Muscle of leg (tissue), 11 donors: ENCODE measurements around the gene RGS12. TPM values are rescaled to one million over a fixed set of nuclear protein-coding genes. Genes with fewer than 3 reads are reported as not detected.
"Not testable (repeated sequence)": the region's sequence is repeated elsewhere in the genome, so short reads cannot be mapped to it uniquely, and the experiment has no call there.

Source experiments
- DNase-seq: peaks from one replicate; pipeline ENCODE4 v3.0.0; 2013
- H3K27ac ChIP-seq: one replicate; pipeline ENCODE4 v1.5.1; 2013; ENCODE audit warnings: mild to moderate bottlenecking, low read length, control low read depth
- H3K27me3 ChIP-seq: one replicate; pipeline ENCODE4 v1.6.1; 2013; ENCODE audit warnings: low read length; ENCODE audit not compliant: control insufficient read depth, insufficient read depth
- H3K36me3 ChIP-seq: one replicate; pipeline ENCODE4 v1.6.1; 2013; ENCODE audit warnings: low read length; ENCODE audit not compliant: control insufficient read depth, insufficient read depth
- H3K4me1 ChIP-seq: one replicate; pipeline ENCODE4 v1.6.1; 2013; ENCODE audit warnings: low read length; ENCODE audit not compliant: control insufficient read depth, insufficient read depth
- H3K4me3 ChIP-seq: one replicate; pipeline ENCODE4 v1.5.1; 2013; ENCODE audit warnings: low read length, control low read depth
- H3K9me3 ChIP-seq: replicated peaks from 2 replicates; pipeline ENCODE4 v1.6.1; 2013; ENCODE audit warnings: low read depth, low read length; ENCODE audit not compliant: control insufficient read depth
- WGBS: methylation state at CpG from one replicate; pipeline ENCODE4 v1.1.5; 2013; ENCODE audit warnings: missing lambda C conversion rate; ENCODE audit not compliant: insufficient coverage; 5-methylcytosine and 5-hydroxymethylcytosine counted together
- polyA plus RNA-seq, 8 donors: library from polyadenylated mRNA; unstranded; fragments of 120-200 nt; gene quantifications; one replicate each; pipeline versions ENCODE4 v1.2.1 to v1.2.3, GENCODE V29; 2013; ENCODE audit warnings: inconsistent platforms in 1 of 8, low replicate concordance in 1 of 8; ENCODE audit not compliant: insufficient read length in 8 of 8, insufficient read depth in 1 of 8
- total RNA-seq: library from RNA; stranded (reverse); fragments of 120-200 nt; gene quantifications from one replicate; pipeline ENCODE4 v1.2.4, GENCODE V29; 2013

Gene RGS12
- total and polyA plus RNA-seq, 9 donors, result 25.2 to 49.2 (median 34.6) TPM

DNA sequence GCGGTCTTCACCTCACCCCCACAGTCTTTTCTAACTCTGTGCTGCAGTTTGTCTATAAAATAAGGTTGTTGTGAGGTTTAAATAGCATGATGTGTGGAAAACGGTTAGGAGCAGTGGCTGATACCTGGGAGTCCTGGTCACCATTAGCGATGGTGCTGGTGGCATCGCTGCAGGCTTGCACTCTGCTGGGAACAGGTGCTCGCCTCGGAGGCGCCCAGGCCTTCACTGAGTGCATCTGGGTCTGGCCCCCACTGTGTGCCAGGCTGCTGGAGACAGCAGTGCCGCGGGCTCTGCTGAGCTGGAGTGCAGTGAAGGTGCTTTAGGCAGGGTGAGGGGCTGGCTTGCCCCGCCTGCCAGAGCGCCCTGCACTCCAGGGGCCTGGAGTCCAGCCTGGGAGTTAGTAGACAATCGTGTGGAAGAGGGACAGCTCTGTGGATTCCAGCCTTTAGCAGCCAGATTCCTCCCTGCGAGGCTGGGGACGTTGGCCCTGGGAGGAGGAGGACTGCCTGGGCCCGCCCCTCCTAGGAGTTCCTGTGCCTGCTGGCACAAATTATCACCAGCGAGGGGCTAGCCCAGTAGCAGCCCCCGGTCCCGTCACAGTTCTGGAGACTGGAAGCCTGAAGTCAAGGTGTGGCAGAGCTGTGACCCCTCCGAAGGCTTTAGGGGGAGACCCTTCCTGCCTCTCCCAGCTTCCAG is 7.3 kb downstream of the RGS12 start:
- Histone ChIP-seq H3K36me3 (peaks cover 2% of the 10 kb centered on the region), H3K9me3 (no peaks in the 10 kb centered on the region), H3K4me1 (peaks cover 45% of the 10 kb centered on the region), H3K27me3 (no peaks in the 10 kb centered on the region), H3K27ac (no peak overlapping the region), H3K4me3 (no peak overlapping the region)
- WGBS, result 66% methylated on average over 17 of the region's 19 CpGs
- DNase-seq, result no peak

DNA sequence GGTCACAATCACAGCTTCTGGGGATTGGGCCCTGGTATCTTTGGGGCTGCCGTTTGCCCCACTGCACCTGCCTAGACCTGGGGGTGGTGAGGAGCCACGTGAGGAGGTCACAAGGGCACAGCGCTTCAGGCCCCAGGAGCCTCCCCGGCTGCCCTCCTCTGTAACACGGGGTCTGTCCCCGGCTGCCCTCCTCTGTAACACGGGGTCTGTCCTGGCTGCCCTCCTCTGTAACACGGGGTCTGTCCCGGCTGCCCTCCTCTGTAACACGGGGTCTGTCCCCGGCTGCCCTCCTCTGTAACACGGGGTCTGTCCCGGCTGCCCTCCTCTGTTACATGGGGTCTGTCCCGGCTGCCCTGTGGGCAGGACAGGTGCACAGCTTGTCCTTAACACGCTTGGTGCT is 8.1 kb downstream of the RGS12 start:
- H3K4me1 ChIP-seq, result peaks cover 53% of the 10 kb centered on the region
- WGBS, result 79% methylated on average over 14 of the region's 15 CpGs
- H3K36me3 ChIP-seq, H3K27me3 ChIP-seq, DNase-seq, H3K27ac ChIP-seq, H3K4me3 ChIP-seq, H3K9me3 ChIP-seq: not testable (repeated sequence)

DNA sequence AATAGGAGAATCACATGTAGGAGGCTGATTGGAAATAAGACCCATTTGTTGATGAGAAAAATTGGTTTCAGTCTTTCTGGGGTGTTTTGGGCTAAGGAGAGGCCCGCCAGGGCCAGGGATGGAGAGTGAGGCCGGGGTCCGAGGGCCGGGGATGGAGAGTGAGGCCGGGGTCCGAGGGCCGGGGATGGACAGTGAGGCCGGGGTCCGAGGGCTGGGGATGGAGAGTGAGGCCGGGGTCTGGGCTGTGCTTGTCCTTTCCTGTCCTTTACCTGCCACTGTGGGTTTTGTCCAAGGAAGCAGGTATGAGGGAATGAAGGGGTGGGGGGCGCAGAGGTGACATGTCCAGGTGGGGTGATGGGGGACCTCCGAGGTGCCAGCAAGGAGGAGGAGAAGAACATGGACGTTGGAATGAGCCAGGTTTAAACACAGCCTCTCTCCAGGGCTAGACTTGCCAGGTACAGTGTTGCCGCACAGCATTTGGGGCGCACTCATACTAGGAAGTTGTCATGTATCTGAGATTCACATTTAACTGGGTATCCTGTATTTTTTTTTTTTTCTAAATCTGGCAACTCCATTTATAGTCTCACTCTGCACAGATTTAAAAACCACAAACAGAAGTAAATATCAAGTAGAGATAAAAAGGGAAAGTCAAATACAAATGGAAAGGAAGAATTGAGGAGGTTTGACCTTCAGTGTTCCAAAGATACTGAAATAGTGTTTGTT is 8.8 kb downstream of the RGS12 start:
- 94% methylated on average over 9 of the region's 15 CpGs for WGBS

DNA sequence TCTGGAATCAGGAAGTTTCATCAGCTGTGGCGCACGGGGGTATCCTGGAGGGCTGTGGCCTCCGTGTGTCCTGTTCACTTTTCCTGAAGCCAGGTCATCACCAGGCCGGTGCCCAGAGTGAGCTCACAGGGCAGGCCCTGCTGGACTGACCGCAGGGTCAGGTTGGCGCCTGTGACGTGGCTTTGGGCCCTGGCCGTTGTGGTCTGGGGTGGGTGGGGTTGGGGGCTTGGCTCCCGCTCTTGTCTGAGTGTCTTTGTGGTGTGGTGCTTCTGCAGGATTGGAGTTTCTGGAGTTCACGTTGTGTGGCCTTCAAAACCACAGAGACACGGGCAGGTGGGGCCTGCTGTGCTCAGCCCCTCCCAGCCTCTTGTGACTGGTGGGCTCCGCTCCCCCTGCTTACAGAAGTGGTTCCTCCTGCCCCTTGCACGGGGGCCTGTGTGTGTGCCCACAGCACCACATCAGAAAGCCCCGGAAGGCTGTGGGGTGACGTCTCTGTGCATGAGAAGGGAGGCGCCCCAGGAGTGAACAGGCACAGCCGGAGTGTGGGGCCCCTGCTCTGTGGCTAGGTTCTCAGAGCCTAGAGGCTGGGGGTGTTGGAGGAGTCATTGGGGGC is 9.5 kb downstream of the RGS12 start:
- 68% methylated on average over 16 of the region's 17 CpGs for WGBS
- H3K36me3 ChIP-seq, result no peaks in the 10 kb centered on the region
- peaks cover 60% of the 10 kb centered on the region for H3K4me1 ChIP-seq

More for the DNA sequence above, 8.8 kb downstream of the RGS12 start:
- H3K27me3 ChIP-seq, result no peaks in the 10 kb centered on the region
- H3K9me3 ChIP-seq, result no peaks in the 10 kb centered on the region
- no peak for DNase-seq
- H3K36me3 ChIP-seq, result no peaks in the 10 kb centered on the region
- no peak overlapping the region for H3K4me3 ChIP-seq
- peaks cover 60% of the 10 kb centered on the region for H3K4me1 ChIP-seq
- no peak overlapping the region for H3K27ac ChIP-seq

DNA sequence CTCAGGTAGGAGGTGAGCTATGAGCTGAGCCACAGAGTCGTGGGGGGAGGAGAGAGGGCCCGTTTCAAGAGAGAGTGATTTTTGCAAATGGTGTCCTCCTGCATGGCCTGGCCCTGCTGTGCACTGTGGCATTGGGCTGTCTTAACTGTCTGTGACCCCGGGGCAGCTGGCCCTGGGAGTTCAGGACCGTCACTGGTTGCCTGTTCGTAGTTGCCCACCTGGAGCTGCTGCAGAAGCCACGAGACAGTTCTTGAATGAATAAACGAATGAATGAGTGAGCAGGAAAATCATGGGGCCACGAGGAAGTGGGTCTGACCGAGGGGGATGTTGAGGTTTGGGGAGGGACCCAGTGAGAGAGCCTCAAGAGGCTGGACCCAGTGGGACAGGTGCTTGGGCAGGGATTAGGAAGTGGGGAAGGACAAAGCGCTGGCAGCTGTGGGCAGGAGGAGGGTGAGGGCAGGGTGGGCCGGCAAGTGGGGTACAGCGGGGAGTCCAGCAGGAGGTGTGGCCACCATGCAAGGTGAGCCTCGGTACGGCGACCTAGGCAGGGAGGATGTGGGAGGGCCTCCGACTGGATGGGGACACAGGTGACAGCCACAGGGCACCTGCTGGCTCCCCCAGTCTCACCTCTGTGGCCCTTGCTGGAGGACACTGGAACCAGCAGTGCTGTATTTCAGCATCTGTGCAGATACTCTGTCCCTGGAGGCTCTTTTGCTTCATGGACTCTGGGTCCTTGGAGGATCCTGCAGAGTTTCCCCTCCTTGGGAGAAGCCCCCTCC is 10.2 kb downstream of the RGS12 start:
- H3K4me1 ChIP-seq, result peaks cover 66% of the 10 kb centered on the region
- no peak overlapping the region for H3K4me3 ChIP-seq
- H3K27ac ChIP-seq, result no peak overlapping the region
- DNase-seq, result no peak
- H3K36me3 ChIP-seq, result no peaks in the 10 kb centered on the region
- no peaks in the 10 kb centered on the region for H3K9me3 ChIP-seq
- WGBS, result 65% methylated on average over 16 of the region's 16 CpGs
- H3K27me3 ChIP-seq, result no peaks in the 10 kb centered on the region

More for the DNA sequence above, 9.5 kb downstream of the RGS12 start:
- H3K9me3 ChIP-seq, result no peaks in the 10 kb centered on the region
- H3K27me3 ChIP-seq, result no peaks in the 10 kb centered on the region
- H3K4me3 ChIP-seq, result no peak overlapping the region
- DNase-seq, result no peak
- H3K27ac ChIP-seq, result no peak overlapping the region

DNA sequence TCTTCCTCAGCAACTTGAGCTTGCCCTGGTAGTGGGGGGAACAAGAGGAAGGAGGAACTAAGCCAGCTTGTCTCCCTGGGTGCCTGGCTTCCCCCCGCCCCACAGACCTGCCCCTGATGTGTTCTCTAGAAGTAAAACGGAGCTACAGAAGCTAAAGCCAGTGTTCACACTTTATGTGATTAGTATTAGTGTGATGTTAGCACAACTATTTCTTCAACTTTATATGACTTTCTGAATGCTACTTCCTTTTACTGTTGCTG is 10.7 kb downstream of the RGS12 start:
- H3K4me1 ChIP-seq, result peaks cover 66% of the 10 kb centered on the region

DNA sequence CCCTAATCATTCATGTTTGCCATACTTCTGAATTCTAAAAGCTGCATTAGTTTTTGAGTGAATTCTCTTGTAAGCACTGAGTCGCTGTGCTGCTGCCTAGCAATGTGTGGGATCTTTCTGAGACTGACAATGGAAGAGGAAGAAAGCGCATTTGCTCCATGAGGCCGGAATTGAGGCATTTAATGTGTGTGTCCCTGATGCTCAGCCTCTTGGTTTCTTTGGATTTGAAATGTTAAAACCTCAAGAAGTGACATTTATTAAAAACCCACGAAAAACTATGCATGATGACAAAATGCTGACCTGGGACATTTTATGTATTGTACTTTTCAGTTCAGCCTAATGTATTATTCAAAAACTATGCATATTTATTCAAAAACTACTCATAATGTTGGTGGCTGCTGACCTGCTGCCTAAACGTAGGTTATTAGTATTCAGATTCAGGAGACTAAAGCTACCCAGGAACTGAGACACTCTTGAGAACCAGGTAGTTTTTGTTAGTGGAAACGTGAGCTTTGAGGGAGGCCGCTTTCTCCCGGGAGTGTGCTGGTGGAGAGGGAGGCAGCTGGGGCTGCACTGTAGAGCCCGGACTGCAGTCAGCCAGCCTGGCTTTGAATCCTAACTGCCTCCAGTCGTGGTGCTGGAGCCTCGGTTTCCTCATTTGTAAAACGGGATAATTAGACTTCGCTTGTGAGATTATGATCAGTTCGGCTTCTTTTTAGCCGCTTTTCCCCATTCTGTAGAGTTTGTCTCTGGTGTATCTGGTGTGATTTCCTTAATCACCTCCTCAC is 11.3 kb downstream of the RGS12 start:
- no peaks in the 10 kb centered on the region for H3K36me3 ChIP-seq
- H3K9me3 ChIP-seq, result no peaks in the 10 kb centered on the region
- H3K27me3 ChIP-seq, result no peaks in the 10 kb centered on the region
- no peak overlapping the region for H3K4me3 ChIP-seq
- no peak for DNase-seq
- peaks cover 65% of the 10 kb centered on the region for H3K4me1 ChIP-seq
- H3K27ac ChIP-seq, result peak overlapping the region; percentile 54
- WGBS, result 22% methylated on average over 5 of the region's 15 CpGs

More for the DNA sequence above, 10.7 kb downstream of the RGS12 start:
- Histone ChIP-seq H3K9me3 (no peaks in the 10 kb centered on the region), H3K27ac (no peak overlapping the region), H3K27me3 (no peaks in the 10 kb centered on the region), H3K4me3 (no peak overlapping the region), H3K36me3 (no peaks in the 10 kb centered on the region)
- no peak for DNase-seq
- no CpG with 5 or more reads among the region's 2 CpGs for WGBS

DNA sequence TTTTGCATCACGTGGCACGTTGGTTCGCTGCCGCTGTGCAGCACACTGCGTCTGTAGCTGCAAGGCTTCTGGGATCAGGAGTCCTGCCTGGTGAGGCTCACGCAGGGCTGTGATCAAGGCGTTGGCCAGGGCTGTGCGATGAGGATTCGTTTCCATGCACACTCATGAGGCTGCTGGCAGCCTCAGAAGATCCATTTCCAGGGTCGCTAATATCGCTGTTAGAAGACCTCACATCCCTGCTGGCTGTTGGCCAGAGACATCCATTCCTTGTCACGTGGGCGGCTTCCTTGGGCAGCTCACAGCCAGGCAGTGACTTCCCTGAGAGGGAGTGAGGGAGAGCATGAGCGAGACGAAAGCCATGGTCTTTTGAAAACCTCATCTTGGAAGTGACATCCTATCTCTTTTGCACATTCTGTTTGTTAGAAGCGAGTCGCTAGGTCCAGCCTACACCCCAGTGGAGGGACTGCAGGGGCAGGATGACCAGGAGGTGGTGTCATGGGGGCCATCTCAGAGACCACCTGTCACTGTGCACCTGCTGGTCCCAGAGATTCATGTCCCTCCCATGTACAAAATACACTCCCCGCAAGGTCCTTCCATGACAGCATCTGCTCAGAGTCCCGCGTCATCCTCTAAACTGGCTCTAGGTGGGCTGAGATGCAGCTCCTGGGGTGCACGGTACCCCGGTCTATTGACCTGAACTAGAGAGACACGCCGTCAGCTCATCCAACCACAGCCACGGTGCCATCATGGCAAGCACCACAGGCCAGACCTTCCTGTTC is 12.2 kb downstream of the RGS12 start:
- no peaks in the 10 kb centered on the region for H3K27me3 ChIP-seq
- DNase-seq, result peak; percentile 83
- no peaks in the 10 kb centered on the region for H3K36me3 ChIP-seq
- WGBS, result 38% methylated on average over 19 of the region's 25 CpGs
- no peaks in the 10 kb centered on the region for H3K9me3 ChIP-seq
- peak overlapping the region; percentile 54 for H3K27ac ChIP-seq
- no peak overlapping the region for H3K4me3 ChIP-seq
- H3K4me1 ChIP-seq, result peaks cover 57% of the 10 kb centered on the region
